GM12878 (cell line): ENCODE measurements around the gene BRCA1. TPM values are rescaled to one million over a fixed set of nuclear protein-coding genes. Genes with fewer than 3 reads are reported as not detected.

ENCODE experiments used
- ATAC-seq: fragments of 200-7000 bp; cut with Tn5 transposase; 3 replicates; pipeline ENCODE4 v1.9.1; 2020; ENCODE audit warnings: mild to moderate bottlenecking, moderate library complexity
- BruUV-seq: library from RNA; stranded (reverse); fragments of 400-500 nt; replicated peaks from 2 replicates; lab custom pipeline; 2021; lab: Mats Ljungman, UMichigan
- CTCF ChIA-PET: fragments of 300-600 bp; sonication (Branson Sonifier 250); formaldehyde crosslinking; extraction: SDS; loops from one replicate; lab custom pipeline; 2021; ENCODE audit warnings: inconsistent platforms; lab: Yijun Ruan, JAX
- POLR2A ChIA-PET: fragments of 350-600 bp; formaldehyde crosslinking; extraction: SDS; loops from one replicate; lab custom pipeline; 2021; ENCODE audit warnings: inconsistent platforms; lab: Charles Lee
- RAD21 ChIA-PET: fragments of 300-600 bp; sonication (Branson Sonifier 250); formaldehyde crosslinking; loops from one replicate; lab custom pipeline; 2023; ENCODE audit warnings: antibody characterized with exemption; ENCODE audit not compliant: unreplicated experiment; lab: Charles Lee
- SMC1A ChIA-PET: fragments of 300-600 bp; sonication (Branson Sonifier 250); formaldehyde crosslinking; loops from one replicate; lab custom pipeline; 2023; ENCODE audit not compliant: unreplicated experiment, uncharacterized antibody; lab: Charles Lee
- DNase-seq: peaks from one replicate; pipeline ENCODE4 v3.0.0-alpha.2; 2011; ENCODE audit warnings: low read depth, low spot score
- FAIRE-seq: peaks from 3 replicates; lab custom pipeline; 2011; peaks lifted over from hg19 to GRCh38; lab: Jason Lieb, UNC
- H2AFZ ChIP-seq: 2 replicates; pipeline ENCODE4 v1.6.0; 2011; ENCODE audit warnings: low read depth, low read length, control low read depth; ENCODE audit not compliant: control insufficient read depth
- H3K27ac ChIP-seq: 2 replicates; pipeline ENCODE4 v1.5.1; 2011; ENCODE audit warnings: control low read depth; ENCODE audit not compliant: control insufficient read depth, insufficient read depth
- H3K27me3 ChIP-seq, 2 experiments: replicated peaks in 1 of 2; 2 replicates each; pipeline versions ENCODE4 v1.6.0 to v1.6.1; 2011; ENCODE audit warnings: low read length in 1 of 2; ENCODE audit not compliant: control insufficient read depth in 2 of 2, insufficient read depth in 2 of 2
- H3K36me3 ChIP-seq, 2 experiments: 2 replicates each; pipeline ENCODE4 v1.5.1; 2011; ENCODE audit warnings: low read length in 1 of 2; ENCODE audit not compliant: control insufficient read depth in 2 of 2, insufficient read depth in 2 of 2
- H3K4me1 ChIP-seq: 2 replicates; pipeline ENCODE4 v1.6.1; 2011; ENCODE audit warnings: mild to moderate bottlenecking, low read length, moderate library complexity, mixed read lengths; ENCODE audit not compliant: control insufficient read depth, insufficient read depth
- H3K4me2 ChIP-seq: 2 replicates; pipeline ENCODE4 v1.6.0; 2011; ENCODE audit warnings: control low read depth; ENCODE audit not compliant: control insufficient read depth, insufficient read depth
- H3K4me3 ChIP-seq: fragments of 200-600 bp; sonication (generic); 2 replicates; pipeline ENCODE4 v1.5.1; 2016
- H3K79me2 ChIP-seq: 2 replicates; pipeline ENCODE4 v1.6.0; 2011; ENCODE audit warnings: low read length; ENCODE audit not compliant: control insufficient read depth, insufficient read depth
- H3K9ac ChIP-seq: 2 replicates; pipeline ENCODE4 v1.8.0; 2011; ENCODE audit warnings: low read length, control low read depth, mixed read lengths; ENCODE audit not compliant: control insufficient read depth, insufficient read depth
- H3K9me3 ChIP-seq: replicated peaks from 3 replicates; pipeline ENCODE4 v1.5.1; 2011; ENCODE audit warnings: mild to moderate bottlenecking, low read length; ENCODE audit not compliant: control insufficient read depth, insufficient read depth
- H4K20me1 ChIP-seq: 2 replicates; pipeline ENCODE4 v1.6.0; 2011; ENCODE audit not compliant: control insufficient read depth, insufficient read depth
- BACH1 ChIP-seq: fragments of 450-650 bp; IDR thresholded peaks from 2 replicates; pipeline ENCODE4 v1.6.1; 2017; ENCODE audit warnings: mild to moderate bottlenecking, borderline replicate concordance
- CBFB ChIP-seq: IDR thresholded peaks from 2 replicates; pipeline ENCODE4 v1.6.1; 2016; ENCODE audit warnings: antibody characterized with exemption, low read depth
- CBX5 ChIP-seq: sonication (generic); IDR thresholded peaks from 2 replicates; pipeline ENCODE4 v1.6.1; 2016; ENCODE audit warnings: low read depth, moderate library complexity, mild to moderate bottlenecking, inconsistent platforms
- CHD2 ChIP-seq: IDR thresholded peaks from 2 replicates; pipeline ENCODE4 v1.6.1; 2011; ENCODE audit warnings: low read depth, low read length, improper control_type of control experiment, borderline replicate concordance
- CHD4 ChIP-seq: fragments of 200-600 bp; sonication (generic); IDR thresholded peaks from 2 replicates; pipeline ENCODE4 v1.6.1; 2016; ENCODE audit warnings: mild to moderate bottlenecking
- GABPA ChIP-seq: IDR thresholded peaks from 2 replicates; pipeline ENCODE4 v1.6.1; 2014; ENCODE audit warnings: antibody characterized with exemption, low read depth, mild to moderate bottlenecking, inconsistent platforms
- MXI1 ChIP-seq: fragments of 150-350 bp; IDR thresholded peaks from 2 replicates; pipeline ENCODE4 v1.6.1; 2011; ENCODE audit warnings: low read depth, mild to moderate bottlenecking, inconsistent platforms, low read length, improper control_type of control experiment
- MYB ChIP-seq: fragments of 150-350 bp; IDR thresholded peaks from 2 replicates; pipeline ENCODE4 v1.6.1; 2014; ENCODE audit warnings: mild to moderate bottlenecking, low read depth, low read length, borderline replicate concordance
- NR2C2 ChIP-seq: IDR thresholded peaks from 2 replicates; pipeline ENCODE4 v1.6.1; 2011; ENCODE audit warnings: borderline replicate concordance, low read depth; ENCODE audit not compliant: control insufficient read depth, insufficient read length
- NRF1 ChIP-seq: conservative IDR thresholded peaks from 2 replicates; pipeline ENCODE4 v1.6.1; 2011; ENCODE audit warnings: mild to moderate bottlenecking, low read depth, low read length, improper control_type of control experiment
- PML ChIP-seq: IDR thresholded peaks from 2 replicates; pipeline ENCODE4 v1.6.1; 2012; ENCODE audit warnings: low read length, inconsistent platforms
- RUNX3 ChIP-seq: IDR thresholded peaks from 2 replicates; pipeline ENCODE4 v1.6.1; 2012; ENCODE audit warnings: low read length, inconsistent platforms
- SIX5 ChIP-seq: IDR thresholded peaks from 2 replicates; pipeline ENCODE4 v1.6.1; 2011; ENCODE audit warnings: mild to moderate bottlenecking, low read depth, low read length, moderate library complexity; ENCODE audit not compliant: severe bottlenecking
- SMAD5 ChIP-seq: IDR thresholded peaks from 2 replicates; pipeline ENCODE4 v1.6.1; 2016; ENCODE audit warnings: antibody characterized with exemption, low read depth
- SMC3 ChIP-seq: IDR thresholded peaks from 2 replicates; pipeline ENCODE4 v1.6.1; 2011; ENCODE audit warnings: low read length, improper control_type of control experiment, borderline replicate concordance
- SPI1 ChIP-seq: IDR thresholded peaks from 2 replicates; pipeline ENCODE4 v1.6.1; 2011; ENCODE audit warnings: low read depth, mild to moderate bottlenecking, low read length, moderate library complexity, borderline replicate concordance; ENCODE audit not compliant: insufficient read depth
- WRNIP1 ChIP-seq: IDR thresholded peaks from 2 replicates; pipeline ENCODE4 v1.6.1; 2011; ENCODE audit warnings: low read depth, low read length, improper control_type of control experiment, borderline replicate concordance
- ZSCAN29 ChIP-seq: fragments of 450-650 bp; IDR thresholded peaks from 2 replicates; pipeline ENCODE4 v1.6.1; 2017; ENCODE audit warnings: mild to moderate bottlenecking, moderate library complexity
- WGBS: methylation state at CpG from one replicate; pipeline ENCODE4 v1.1.6; 2016; ENCODE audit warnings: low lambda C conversion rate; ENCODE audit not compliant: insufficient replicate concordance, insufficient coverage; ENCODE audit errors: missing lambda C conversion rate; 5-methylcytosine and 5-hydroxymethylcytosine counted together
- in situ Hi-C: fragments of 300-500 bp; cut with MboI; formaldehyde crosslinking; loops from 9 replicates; pipeline ENCODE4 v1.14.3; 2018; ENCODE audit warnings: mixed read lengths
- intact Hi-C: fragments of 100-400 bp; cut with micrococcal nuclease; formaldehyde crosslinking; loops from one replicate; pipeline ENCODE4 v1.14.2; 2022; ENCODE audit not compliant: unreplicated experiment
- polyA plus RNA-seq, 11 experiments: library from polyadenylated mRNA; depleted of rRNA in 4 of 11; unstranded in 6 of 11; stranded (reverse) in 5 of 11; fragments of >200 nt; fragmentation: Nextera tagmentation in 4 of 11; fragmentation: Illumina TruSeq in 1 of 11; extraction: Ambion mirVana in 4 of 11; extraction: Trizol in 1 of 11; gene quantifications; 1 replicate in 1 of 11; 2 replicates in 10 of 11; pipeline versions ENCODE4 v1.2.1 to v1.2.3, GENCODE V29; 2011 to 2016; ENCODE audit warnings: inconsistent platforms in 2 of 11, missing spikeins in 2 of 11, low read depth in 1 of 11
- total RNA-seq, 4 experiments: library from RNA; depleted of rRNA in 3 of 4; stranded (reverse); fragments of >200 nt in 3 of 4; fragmentation: Illumina TruSeq in 1 of 4; extraction: Trizol in 1 of 4; gene quantifications; 2 replicates each; pipeline versions ENCODE4 v1.2.1 to v1.2.3, GENCODE V29; 2013 to 2021
- TF ChIP-seq, protein P1 (sequence below): IDR thresholded peaks from 2 replicates; pipeline ENCODE4 v1.6.1; 2012; ENCODE audit warnings: improper control_type of control experiment, low read depth, low read length; ENCODE audit not compliant: insufficient replicate concordance

BRCA1 gene
- total and polyA plus RNA-seq, 10 of the 15 experiments (the other 5 are each of a cell fraction or from before 2014, with no cell fraction given): 16.8 to 71.2 (median 44.2) TPM

GRCh38 chr17:43025766-43026537, 99.2 kb downstream of the BRCA1 start:
- no peaks in the 10 kb centered on the region for H4K20me1 ChIP-seq
- intact Hi-C loops: no loop called here
- SMC1A ChIA-PET: no interaction called here
- H3K4me1 ChIP-seq: peaks cover 7% of the 10 kb centered on the region; the same call in 1 of the 2 replicates
- no peak for TF ChIP-seq PML
- TF ChIP-seq BACH1: no peak
- no peak for TF ChIP-seq SMC3
- TF ChIP-seq, protein P1, sequence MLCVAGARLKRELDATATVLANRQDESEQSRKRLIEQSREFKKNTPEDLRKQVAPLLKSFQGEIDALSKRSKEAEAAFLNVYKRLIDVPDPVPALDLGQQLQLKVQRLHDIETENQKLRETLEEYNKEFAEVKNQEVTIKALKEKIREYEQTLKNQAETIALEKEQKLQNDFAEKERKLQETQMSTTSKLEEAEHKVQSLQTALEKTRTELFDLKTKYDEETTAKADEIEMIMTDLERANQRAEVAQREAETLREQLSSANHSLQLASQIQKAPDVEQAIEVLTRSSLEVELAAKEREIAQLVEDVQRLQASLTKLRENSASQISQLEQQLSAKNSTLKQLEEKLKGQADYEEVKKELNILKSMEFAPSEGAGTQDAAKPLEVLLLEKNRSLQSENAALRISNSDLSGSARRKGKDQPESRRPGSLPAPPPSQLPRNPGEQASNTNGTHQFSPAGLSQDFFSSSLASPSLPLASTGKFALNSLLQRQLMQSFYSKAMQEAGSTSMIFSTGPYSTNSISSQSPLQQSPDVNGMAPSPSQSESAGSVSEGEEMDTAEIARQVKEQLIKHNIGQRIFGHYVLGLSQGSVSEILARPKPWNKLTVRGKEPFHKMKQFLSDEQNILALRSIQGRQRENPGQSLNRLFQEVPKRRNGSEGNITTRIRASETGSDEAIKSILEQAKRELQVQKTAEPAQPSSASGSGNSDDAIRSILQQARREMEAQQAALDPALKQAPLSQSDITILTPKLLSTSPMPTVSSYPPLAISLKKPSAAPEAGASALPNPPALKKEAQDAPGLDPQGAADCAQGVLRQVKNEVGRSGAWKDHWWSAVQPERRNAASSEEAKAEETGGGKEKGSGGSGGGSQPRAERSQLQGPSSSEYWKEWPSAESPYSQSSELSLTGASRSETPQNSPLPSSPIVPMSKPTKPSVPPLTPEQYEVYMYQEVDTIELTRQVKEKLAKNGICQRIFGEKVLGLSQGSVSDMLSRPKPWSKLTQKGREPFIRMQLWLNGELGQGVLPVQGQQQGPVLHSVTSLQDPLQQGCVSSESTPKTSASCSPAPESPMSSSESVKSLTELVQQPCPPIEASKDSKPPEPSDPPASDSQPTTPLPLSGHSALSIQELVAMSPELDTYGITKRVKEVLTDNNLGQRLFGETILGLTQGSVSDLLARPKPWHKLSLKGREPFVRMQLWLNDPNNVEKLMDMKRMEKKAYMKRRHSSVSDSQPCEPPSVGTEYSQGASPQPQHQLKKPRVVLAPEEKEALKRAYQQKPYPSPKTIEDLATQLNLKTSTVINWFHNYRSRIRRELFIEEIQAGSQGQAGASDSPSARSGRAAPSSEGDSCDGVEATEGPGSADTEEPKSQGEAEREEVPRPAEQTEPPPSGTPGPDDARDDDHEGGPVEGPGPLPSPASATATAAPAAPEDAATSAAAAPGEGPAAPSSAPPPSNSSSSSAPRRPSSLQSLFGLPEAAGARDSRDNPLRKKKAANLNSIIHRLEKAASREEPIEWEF: no peak
- no peak for TF ChIP-seq MXI1
- no peak for TF ChIP-seq SPI1
- TF ChIP-seq NR2C2: no peak
- no peak for TF ChIP-seq SIX5
- TF ChIP-seq MYB: no peak
- TF ChIP-seq GABPA: no peak
- TF ChIP-seq NRF1: no peak
- no peak for TF ChIP-seq WRNIP1
- no peak for TF ChIP-seq SMAD5
- no peak for TF ChIP-seq CBFB
- no peak for TF ChIP-seq CBX5
- TF ChIP-seq ZSCAN29: no peak
- no peak for TF ChIP-seq CHD2
- TF ChIP-seq RUNX3: no peak
- TF ChIP-seq CHD4: no peak
- TF ChIP-seq, all 136 proteins: peak for 0
- no peak overlapping the region for H3K9ac ChIP-seq
- WGBS: 68% methylated on average over 15 of the region's 16 CpGs
- in situ Hi-C loops: loop anchor here (10.0 kb wide), 1 partner anchor 189 kb away; the partner anchor contains the start of gene TMEM106A
- CTCF ChIA-PET: interaction anchor here (0.6 kb wide), 2 partner anchors 30 to 196 kb away, joined by 3 to 5 read pairs; no protein-coding TSS in a partner anchor
- BruUV-seq: no TSS peak
- H3K36me3 ChIP-seq: no peaks in the 10 kb centered on the region
- no peak overlapping the region for H2AFZ ChIP-seq
- RAD21 ChIA-PET: no interaction called here
- H3K79me2 ChIP-seq: no peaks in the 10 kb centered on the region
- FAIRE-seq (no peak), DNase-seq (no peak), ATAC-seq (no peak)
- H3K27ac ChIP-seq: no peak overlapping the region
- H3K4me3 ChIP-seq: no peak overlapping the region
- no peaks in the 10 kb centered on the region for H3K27me3 ChIP-seq
- POLR2A ChIA-PET: no interaction called here
- no peaks in the 10 kb centered on the region for H3K9me3 ChIP-seq
- no peak overlapping the region for H3K4me2 ChIP-seq
